PC-9 (cell line): ENCODE measurements around the gene MUSTN1. TPM values are rescaled to one million over a fixed set of nuclear protein-coding genes. Genes with fewer than 3 reads are reported as not detected.

Experiments used
- BruUV-seq: library from RNA; stranded (reverse); fragments of 400-500 nt; replicated peaks from 2 replicates; lab custom pipeline; 2021; lab: Mats Ljungman, UMichigan
- CTCF ChIA-PET: fragments of 300-600 bp; sonication (Branson Sonifier 250); formaldehyde crosslinking; loops from one replicate; lab custom pipeline; 2022; ENCODE audit warnings: antibody characterized with exemption; lab: Charles Lee
- POLR2A ChIA-PET: fragments of 300-600 bp; sonication (Branson Sonifier 250); formaldehyde crosslinking; loops from one replicate; lab custom pipeline; 2022; ENCODE audit warnings: antibody characterized with exemption; ENCODE audit not compliant: unreplicated experiment; lab: Charles Lee
- DNase-seq, 2 experiments: peaks; one replicate each; pipeline versions ENCODE4 v3.0.0 to v3.0.0-alpha.2; 2015 to 2022; ENCODE audit warnings: mixed read lengths in 1 of 2
- H2AFZ ChIP-seq: fragments of 200-600 bp; sonication (generic); 2 replicates; pipeline ENCODE4 v1.8.1; 2017; ENCODE audit warnings: antibody characterized with exemption
- H3F3A ChIP-seq: fragments of 200-600 bp; sonication (generic); 2 replicates; pipeline ENCODE4 v1.8.1; 2017; ENCODE audit warnings: antibody characterized with exemption, mild to moderate bottlenecking, low read depth; ENCODE audit not compliant: insufficient read depth
- H3K27ac ChIP-seq: fragments of 200-600 bp; sonication (generic); 2 replicates; pipeline ENCODE4 v1.6.1; 2016; ENCODE audit warnings: mixed run types
- H3K27me3 ChIP-seq: fragments of 200-600 bp; sonication (generic); 2 replicates; pipeline ENCODE4 v1.6.1; 2016; ENCODE audit warnings: low read depth, mixed run types; ENCODE audit not compliant: insufficient read depth
- H3K36me3 ChIP-seq: fragments of 200-600 bp; sonication (generic); 2 replicates; pipeline ENCODE4 v1.6.1; 2016; ENCODE audit warnings: low read depth, mixed run types
- H3K4me1 ChIP-seq: fragments of 200-600 bp; sonication (generic); replicated peaks from 2 replicates; pipeline ENCODE4 v1.6.1; 2016; ENCODE audit warnings: mixed run types; ENCODE audit not compliant: insufficient read depth
- H3K4me2 ChIP-seq: fragments of 200-600 bp; sonication (generic); 2 replicates; pipeline ENCODE4 v1.6.1; 2017; ENCODE audit warnings: mixed run types
- H3K4me3 ChIP-seq: fragments of 200-600 bp; sonication (generic); 2 replicates; pipeline ENCODE4 v1.6.1; 2016; ENCODE audit warnings: mixed run types
- H3K79me2 ChIP-seq: fragments of 200-600 bp; sonication (generic); 2 replicates; pipeline ENCODE4 v1.6.1; 2017; ENCODE audit warnings: low read depth, mixed run types
- H3K9me2 ChIP-seq: fragments of 200-600 bp; sonication (generic); 2 replicates; pipeline ENCODE4 v1.8.1; 2017; ENCODE audit warnings: mild to moderate bottlenecking; ENCODE audit not compliant: insufficient read depth
- H3K9me3 ChIP-seq: fragments of 200-600 bp; sonication (generic); 2 replicates; pipeline ENCODE4 v1.8.1; 2016; ENCODE audit warnings: low read depth; ENCODE audit not compliant: insufficient read depth
- H4K20me1 ChIP-seq: fragments of 200-600 bp; sonication (generic); 2 replicates; pipeline ENCODE4 v1.8.1; 2017; ENCODE audit not compliant: insufficient read depth
- CTCF ChIP-seq: fragments of 200-600 bp; sonication (generic); conservative IDR thresholded peaks from 2 replicates; pipeline ENCODE4 v1.6.1; 2017; ENCODE audit warnings: mixed run types, antibody characterized with exemption, mild to moderate bottlenecking, moderate library complexity
- EZH2 ChIP-seq: fragments of 200-600 bp; sonication (generic); IDR thresholded peaks from 2 replicates; pipeline ENCODE4 v1.8.0; 2017; ENCODE audit warnings: antibody characterized with exemption, low read depth
- intact Hi-C: fragments of 100-400 bp; cut with micrococcal nuclease; formaldehyde crosslinking; loops from one replicate; pipeline ENCODE4 v1.10.0; 2022; ENCODE audit not compliant: unreplicated experiment
- total RNA-seq: library from RNA; stranded (reverse); gene quantifications from 2 replicates; pipeline ENCODE4 v1.2.3, GENCODE V29; 2021

The MUSTN1 gene
- total RNA-seq, 1 experiment from 2014 or later = not detected

GRCh38 chr3:52835766-52836470 is 1.1 kb upstream of the MUSTN1 start:
- H3F3A ChIP-seq = peaks cover 3% of the 10 kb centered on the region; the same call in 1 of the 2 replicates
- intact Hi-C loops = no loop called here
- H3K9me3 ChIP-seq = no peaks in the 10 kb centered on the region
- no peaks in the 10 kb centered on the region for H3K9me2 ChIP-seq
- no peak overlapping the region for H3K27ac ChIP-seq
- H3K36me3 ChIP-seq = no peaks in the 10 kb centered on the region
- H3K4me2 ChIP-seq = no peak overlapping the region
- TF ChIP-seq EZH2 (no peak), CTCF (no peak)
- no peak overlapping the region for H2AFZ ChIP-seq
- peaks cover 4% of the 10 kb centered on the region; the same call in 1 of the 2 replicates for H4K20me1 ChIP-seq
- H3K4me1 ChIP-seq = peaks cover 11% of the 10 kb centered on the region
- no peak overlapping the region for H3K4me3 ChIP-seq
- no TSS peak for BruUV-seq
- ChIA-PET POLR2A (no interaction called here), CTCF (no interaction called here)
- H3K27me3 ChIP-seq = no peaks in the 10 kb centered on the region
- no peaks in the 10 kb centered on the region for H3K79me2 ChIP-seq
- no peak for DNase-seq

- Histone ChIP-seq H3K9me3 (no peaks in the 10 kb centered on the region), H3F3A (peaks cover 3% of the 10 kb centered on the region; the same call in 1 of the 2 replicates), H3K4me1 (peaks cover 11% of the 10 kb centered on the region), H4K20me1 (peaks cover 4% of the 10 kb centered on the region; the same call in 1 of the 2 replicates), H3K27me3 (no peaks in the 10 kb centered on the region), H3K4me2 (no peak overlapping the region), H3K9me2 (no peaks in the 10 kb centered on the region), H3K27ac (no peak overlapping the region), H3K36me3 (no peaks in the 10 kb centered on the region), H2AFZ (no peak overlapping the region), H3K79me2 (no peaks in the 10 kb centered on the region), H3K4me3 (no peak overlapping the region)
- no TSS peak for BruUV-seq
- intact Hi-C loops = no loop called here
- POLR2A ChIA-PET = no interaction called here
- CTCF ChIA-PET = no interaction called here
- no peak for TF ChIP-seq CTCF
- no peak for TF ChIP-seq EZH2
- no peak for DNase-seq
Observed at GRCh38 chr3:52833202-52833601, 1.6 kb downstream of the MUSTN1 start.

GRCh38 chr3:52831500-52832301 is 3.1 kb downstream of the MUSTN1 start:
- H3K79me2 ChIP-seq = no peaks in the 10 kb centered on the region
- H3K4me3 ChIP-seq = no peak overlapping the region
- peaks cover 4% of the 10 kb centered on the region; the same call in 1 of the 2 replicates for H4K20me1 ChIP-seq
- no peaks in the 10 kb centered on the region for H3K9me3 ChIP-seq
- no peaks in the 10 kb centered on the region for H3K36me3 ChIP-seq
- intact Hi-C loops = no loop called here
- peaks cover 3% of the 10 kb centered on the region; the same call in 1 of the 2 replicates for H3F3A ChIP-seq
- no peak overlapping the region for H2AFZ ChIP-seq
- CTCF ChIA-PET = interaction anchor here (0.5 kb wide), 1 partner anchor 1332 kb away, joined by 12 read pairs; no protein-coding TSS in a partner anchor
- H3K4me2 ChIP-seq = peak overlapping the region; percentile 61
- BruUV-seq = no TSS peak
- DNase-seq = peak; percentile 71 to 81
- H3K27me3 ChIP-seq = no peaks in the 10 kb centered on the region
- no peak overlapping the region for H3K27ac ChIP-seq
- H3K4me1 ChIP-seq = peaks cover 11% of the 10 kb centered on the region
- H3K9me2 ChIP-seq = no peaks in the 10 kb centered on the region
- TF ChIP-seq EZH2 (no peak), CTCF (no peak)
- POLR2A ChIA-PET = interaction anchor here (0.5 kb wide), 1 partner anchor 361 kb away, joined by 6 read pairs; no protein-coding TSS in a partner anchor
